ENCODE data around the gene SPATA4. TPM values are rescaled to one million over a fixed set of nuclear protein-coding genes. Genes with fewer than 3 reads are reported as not detected.

The SPATA4 gene
- total RNA-seq, 1 experiment from 2014 or later, result not detected

DNA sequence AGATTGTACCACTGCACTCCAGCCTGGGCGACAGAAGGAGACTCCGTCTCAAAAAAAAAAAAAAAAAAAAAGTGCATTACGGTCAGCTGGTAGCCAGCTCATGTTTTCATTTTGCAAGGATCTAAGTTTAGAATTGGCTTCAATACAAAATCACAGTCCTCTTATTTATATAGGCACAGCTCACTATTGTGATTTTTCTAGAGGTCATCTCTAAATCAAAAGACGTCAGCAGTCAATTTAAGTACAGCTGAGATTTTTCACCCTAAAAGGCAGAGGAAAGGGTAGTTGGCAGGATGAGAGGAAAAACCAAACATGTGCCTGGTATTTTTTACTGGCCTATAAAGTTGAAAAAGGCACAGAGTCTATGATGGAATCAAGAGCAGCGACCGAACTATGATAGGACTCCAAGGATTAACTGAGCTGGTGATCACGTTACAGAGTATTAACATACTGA, 42.8 kb upstream of the SPATA4 start:
- H2BK12ac ChIP-seq (ENCODE audit: insufficient read length, low read depth, low read length), result no peak overlapping the region
- no peaks in the 10 kb centered on the region for H3K4me1 ChIP-seq (ENCODE audit: insufficient read depth, low read length)
- no peak overlapping the region for H3K9ac ChIP-seq (ENCODE audit: extremely low read depth, insufficient read length, low read length)
- H2BK120ac ChIP-seq (ENCODE audit: low read depth, low read length, poor library complexity, severe bottlenecking), result no peak overlapping the region
- no CpG with 5 or more reads among the region's 7 CpGs for WGBS (ENCODE audit: extremely low coverage, insufficient read length, low lambda C conversion rate)
- no peak overlapping the region for H3K14ac ChIP-seq (ENCODE audit: insufficient read depth, low read length)
- no peak overlapping the region for H4K91ac ChIP-seq (ENCODE audit: insufficient read length, low read depth, low read length)
- no peak overlapping the region; a peak in 2 of 7 replicates for H3K27ac Mint-ChIP-seq
- no peak overlapping the region for H4K5ac ChIP-seq (ENCODE audit: insufficient read length, low read depth, low read length)
- H3K4me1 Mint-ChIP-seq, result peaks cover 19 to 22% of the 10 kb centered on the region in 2 experiments
- H2AK5ac ChIP-seq (ENCODE audit: insufficient read length, low read length), result no peak overlapping the region
- H4K8ac ChIP-seq (replicated peaks; ENCODE audit: insufficient read length, low read depth, low read length), result no peak overlapping the region
- H2BK15ac ChIP-seq (ENCODE audit: low read depth, low read length), result no peak overlapping the region
- H3K27me3 ChIP-seq (ENCODE audit: insufficient read depth, low read length), result no peaks in the 10 kb centered on the region
- H2AFZ ChIP-seq (ENCODE audit: low read length), result no peak overlapping the region
- H3K79me1 ChIP-seq (ENCODE audit: insufficient read depth, low read depth, low read length, poor library complexity, severe bottlenecking), result no peaks in the 10 kb centered on the region
- no peaks in the 10 kb centered on the region for H3K79me2 ChIP-seq (ENCODE audit: insufficient read depth, low read length)
- no peak overlapping the region for H3T11ph ChIP-seq (ENCODE audit: low read length)
- H3K4me2 ChIP-seq (ENCODE audit: insufficient read depth, insufficient read length, low read length), result no peak overlapping the region
- no peak overlapping the region for H3K23ac ChIP-seq (ENCODE audit: insufficient read length, low read depth, low read length)
- no peak overlapping the region for H2BK5ac ChIP-seq (ENCODE audit: insufficient read length, low read length)
- no peak overlapping the region for H3K18ac ChIP-seq (ENCODE audit: insufficient read length, low read depth, low read length)
- no peak overlapping the region for H3K27ac ChIP-seq (ENCODE audit: insufficient read length, low read depth, low read length)
- no peaks in the 10 kb centered on the region for H3K9me3 Mint-ChIP-seq
- no peaks in the 10 kb centered on the region for H3K36me3 Mint-ChIP-seq (ENCODE audit: insufficient read depth in 1 of 3, low read depth in 3 of 3)
- H3K4me3 Mint-ChIP-seq, result no peak overlapping the region
- no peaks in the 10 kb centered on the region for H3K9me3 ChIP-seq (ENCODE audit: control insufficient read depth, low read depth, low read length)
- no peaks in the 10 kb centered on the region for H4K20me1 ChIP-seq (ENCODE audit: control insufficient read depth, insufficient read depth, insufficient read length)
- no peak for TF ChIP-seq CTCF (conservative IDR thresholded peaks at IDR 0.05)
- no peak for DNase-seq
- H3K56ac ChIP-seq (ENCODE audit: insufficient read length, low read depth, low read length), result no peak overlapping the region
- no peak overlapping the region for H2BK20ac ChIP-seq (ENCODE audit: low read depth, low read length, poor library complexity, severe bottlenecking)
- H3K23me2 ChIP-seq (ENCODE audit: insufficient read length, low read depth, low read length, poor library complexity, severe bottlenecking), result no peaks in the 10 kb centered on the region
- no peak overlapping the region for H3K4ac ChIP-seq (ENCODE audit: low read depth, low read length)
- no peaks in the 10 kb centered on the region for H3K27me3 Mint-ChIP-seq (ENCODE audit: low read depth)

Data from H9 (cell line).